ENCODE results near the gene RAD18.

The RAD18 gene

DNA sequence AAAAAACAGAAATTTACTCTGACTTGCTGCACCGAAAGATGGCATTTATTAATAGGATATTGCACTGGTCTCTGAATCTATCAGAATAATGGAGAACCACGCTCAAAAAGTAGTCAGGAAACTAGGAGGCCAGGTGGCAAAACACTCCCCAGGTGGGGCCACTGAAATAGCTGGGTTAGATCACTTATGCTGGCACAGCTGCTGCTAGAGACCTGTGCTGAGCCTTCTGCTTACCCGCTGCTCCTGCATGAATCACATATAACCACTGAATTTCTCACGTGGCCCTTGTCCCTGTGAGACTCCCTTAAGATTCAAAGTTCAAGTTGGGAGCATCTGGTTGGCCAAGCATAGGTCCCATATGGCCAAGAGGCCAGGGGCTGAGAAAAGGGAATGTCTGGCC, 127.9 kb downstream of the RAD18 start:
- no peak for DNase-seq (ENCODE audit: low read depth in 2 of 2)

GRCh38 chr3:8834974-8835373, 128.3 kb downstream of the RAD18 start:
- no peak for DNase-seq (ENCODE audit: low read depth in 2 of 2)

- no peak for DNase-seq (ENCODE audit: low read depth in 2 of 2)
Observed at GRCh38 chr3:8827641-8828040, 135.6 kb downstream of the RAD18 start.
